ENCODE measurements around the gene SHISAL2A. TPM values are rescaled to one million over a fixed set of nuclear protein-coding genes. Genes with fewer than 3 reads are reported as not detected.
"Not testable (repeated sequence)": the region's sequence is repeated elsewhere in the genome, so short reads cannot be mapped to it uniquely, and the experiment has no call there.

SHISAL2A gene
- total RNA-seq, 1 donor from 2014 or later = not detected

- TF ChIP-seq CTCF (IDR thresholded peaks at IDR 0.05; ENCODE audit: insufficient read depth, low read length, poor library complexity, severe bottlenecking) = no peak
- no peak for DNase-seq (ENCODE audit: low read depth)
- H3K36me3 ChIP-seq (ENCODE audit: control insufficient read depth, insufficient read depth, low read length) = peaks cover 1% of the 10 kb centered on the region
Measured at GRCh38 chr1:52692697-52693096, 59.7 kb downstream of the SHISAL2A start.

GRCh38 chr1:52693351-52693750 lies 60.4 kb downstream of the SHISAL2A start:
- DNase-seq (ENCODE audit: low read depth); H3K4me3 ChIP-seq (ENCODE audit: low read depth, low read length); H3K36me3 ChIP-seq (ENCODE audit: control insufficient read depth, insufficient read depth, low read length): not testable (repeated sequence)

More at GRCh38 chr1:52692697-52693096, 59.7 kb downstream of the SHISAL2A start:
- no peaks in the 10 kb centered on the region for H3K27me3 ChIP-seq (ENCODE audit: control insufficient read depth, insufficient read depth, low read length)
- H3K4me3 ChIP-seq (ENCODE audit: low read depth, low read length) = no peak overlapping the region

GRCh38 chr1:52693843-52694242 lies 60.9 kb downstream of the SHISAL2A start:
- TF ChIP-seq CTCF (IDR thresholded peaks at IDR 0.05; ENCODE audit: insufficient read depth, low read length, poor library complexity, severe bottlenecking) = no peak
- DNase-seq (ENCODE audit: low read depth) = no peak
- Histone ChIP-seq H3K4me3 (ENCODE audit: low read depth, low read length) (no peak overlapping the region), H3K36me3 (ENCODE audit: control insufficient read depth, insufficient read depth, low read length) (no peaks in the 10 kb centered on the region), H3K27me3 (ENCODE audit: control insufficient read depth, insufficient read depth, low read length) (no peaks in the 10 kb centered on the region)

More at GRCh38 chr1:52693351-52693750, 60.4 kb downstream of the SHISAL2A start:
- not testable (repeated sequence) for H3K27me3 ChIP-seq (ENCODE audit: control insufficient read depth, insufficient read depth, low read length)

- TF ChIP-seq CTCF (IDR thresholded peaks at IDR 0.05; ENCODE audit: insufficient read depth, low read length, poor library complexity, severe bottlenecking) = no peak
- H3K4me3 ChIP-seq (ENCODE audit: low read depth, low read length) = no peak overlapping the region
- H3K27me3 ChIP-seq (ENCODE audit: control insufficient read depth, insufficient read depth, low read length) = no peaks in the 10 kb centered on the region
- no peak for DNase-seq (ENCODE audit: low read depth)
- H3K36me3 ChIP-seq (ENCODE audit: control insufficient read depth, insufficient read depth, low read length) = no peaks in the 10 kb centered on the region
Measured at GRCh38 chr1:52695627-52696026, 62.7 kb downstream of the SHISAL2A start.

GRCh38 chr1:52697795-52698674 lies 65.1 kb downstream of the SHISAL2A start, which contains the start of gene COA7:
TSS of gene COA7 (minus strand) at chr1:52698347. CDS start at chr1:52698326, 21 bp downstream.
- no peaks in the 10 kb centered on the region for H3K36me3 ChIP-seq (ENCODE audit: control insufficient read depth, insufficient read depth, low read length)
- DNase-seq (ENCODE audit: low read depth) = peak; percentile 19
- H3K4me3 ChIP-seq (ENCODE audit: low read depth, low read length) = peak within 1 kb of the TSS; percentile 68
- TF ChIP-seq CTCF (IDR thresholded peaks at IDR 0.05; ENCODE audit: insufficient read depth, low read length, poor library complexity, severe bottlenecking) = no peak
- H3K27me3 ChIP-seq (ENCODE audit: control insufficient read depth, insufficient read depth, low read length) = no peaks in the 10 kb centered on the region

GRCh38 chr1:52702886-52703787 lies 70.2 kb downstream of the SHISAL2A start:
- no peaks in the 10 kb centered on the region for H3K27me3 ChIP-seq (ENCODE audit: control insufficient read depth, insufficient read depth, low read length)
- peak; percentile 66 for DNase-seq (ENCODE audit: low read depth)
- peak overlapping the region; percentile 47 for H3K4me3 ChIP-seq (ENCODE audit: low read depth, low read length)
- no peaks in the 10 kb centered on the region for H3K36me3 ChIP-seq (ENCODE audit: control insufficient read depth, insufficient read depth, low read length)
- TF ChIP-seq CTCF (IDR thresholded peaks at IDR 0.05; ENCODE audit: insufficient read depth, low read length, poor library complexity, severe bottlenecking) = no peak

Measured in kidney epithelial cell (primary cell).